ENCODE measurements around the gene FAM83C.

The FAM83C gene

DNA sequence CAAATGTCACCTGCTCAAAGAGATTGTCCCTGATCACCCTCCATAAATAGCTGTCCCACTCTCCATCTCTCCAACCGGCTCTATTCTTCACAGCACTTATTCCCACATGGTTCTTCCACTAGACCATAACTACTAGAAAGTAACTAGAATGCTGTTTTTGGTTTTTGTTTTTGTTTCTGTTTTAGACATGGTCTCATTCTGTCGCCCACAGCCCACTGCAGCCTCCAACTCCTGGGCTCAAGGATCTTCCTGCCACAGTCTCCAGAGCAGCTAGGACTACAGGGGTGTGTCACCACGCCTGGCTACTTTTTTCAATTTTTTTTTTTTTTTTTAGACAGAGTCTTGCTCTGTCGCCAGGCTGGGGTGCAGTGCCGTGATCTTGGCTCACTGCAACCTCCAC, 53.5 kb downstream of the FAM83C start:
- in situ Hi-C loops (cut with HindIII; ENCODE audit: low sequenced_read_pairs), result no loop called here

GRCh38 chr20:35238170-35238569, 54.1 kb downstream of the FAM83C start:
- in situ Hi-C loops (cut with HindIII; ENCODE audit: low sequenced_read_pairs), result no loop called here

DNA sequence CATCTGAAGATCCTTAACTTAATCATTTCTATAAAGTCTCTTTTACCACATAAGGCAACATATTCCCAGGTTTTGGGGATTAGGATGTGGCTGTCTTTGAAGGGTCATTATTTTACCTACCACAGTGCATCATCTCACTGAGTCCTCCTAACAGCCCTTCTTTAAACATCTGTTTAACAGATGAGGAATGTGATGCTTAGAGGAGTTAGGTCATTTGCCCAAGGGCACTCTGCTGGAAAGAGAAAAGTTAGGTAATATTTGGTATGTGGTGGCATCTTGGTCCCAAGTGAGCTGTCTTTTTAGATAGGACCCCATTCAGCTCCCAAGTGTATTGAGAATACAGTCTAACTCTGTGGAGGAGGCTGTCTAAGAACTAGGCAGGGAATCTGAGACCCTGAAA, 54.7 kb downstream of the FAM83C start:
- in situ Hi-C loops (cut with HindIII; ENCODE audit: low sequenced_read_pairs), result no loop called here

- in situ Hi-C loops (cut with HindIII; ENCODE audit: low sequenced_read_pairs), result no loop called here
These were observed 56.3 kb downstream of the FAM83C start for GRCh38 chr20:35235881-35236280.

Data from DLD1 (cell line).